HEK293T (cell line): ENCODE data around the gene SHC4.

Source experiments
- ARNT ChIP-seq: fragments of 450-650 bp; IDR thresholded peaks from 2 replicates; pipeline ENCODE4 v1.6.1; 2017; ENCODE audit warnings: mild to moderate bottlenecking
- ELF4 ChIP-seq: fragments of 450-650 bp; IDR thresholded peaks from 2 replicates; pipeline ENCODE4 v1.6.1; 2017; ENCODE audit warnings: antibody characterized with exemption
- FOXA1 ChIP-seq: fragments of 450-650 bp; IDR thresholded peaks from 2 replicates; pipeline ENCODE4 v1.6.1; 2016; ENCODE audit warnings: mild to moderate bottlenecking
- FOXM1 ChIP-seq: fragments of 450-650 bp; IDR thresholded peaks from 2 replicates; pipeline ENCODE4 v1.6.1; 2017; ENCODE audit warnings: mild to moderate bottlenecking, borderline replicate concordance
- L3MBTL2 ChIP-seq: fragments of 450-650 bp; conservative IDR thresholded peaks from 2 replicates; pipeline ENCODE4 v1.6.1; 2016; ENCODE audit warnings: mild to moderate bottlenecking
- SP1 ChIP-seq: fragments of 450-650 bp; IDR thresholded peaks from 2 replicates; pipeline ENCODE4 v1.6.1; 2017
- TARDBP ChIP-seq: fragments of 450-650 bp; IDR thresholded peaks from 2 replicates; pipeline ENCODE4 v1.6.1; 2016
- ZNF384 ChIP-seq: fragments of 450-650 bp; IDR thresholded peaks from 2 replicates; pipeline ENCODE4 v1.6.1; 2016

- no peak for TF ChIP-seq FOXA1
- no peak for TF ChIP-seq FOXM1
- TF ChIP-seq ELF4 = no peak
- no peak for TF ChIP-seq L3MBTL2
- no peak for TF ChIP-seq SP1
- TF ChIP-seq ZNF384 = no peak
- no peak for TF ChIP-seq ARNT
- no peak for TF ChIP-seq TARDBP
Measured at GRCh38 chr15:48851956-48852355, 111.8 kb downstream of the SHC4 start.
